Sigmoid colon (tissue), 4 donors: ENCODE data around the gene PSPH.

Experiments used
- EP300 ChIP-seq, 4 donors: sonication (generic); formaldehyde crosslinking; IDR thresholded peaks; one replicate each; pipeline ENCODE4 v1.6.1; 2017; ENCODE audit warnings: antibody characterized with exemption in 4 of 4
- POLR2A ChIP-seq, 2 donors: fragments of 450-650 bp; IDR thresholded peaks; one replicate each; pipeline ENCODE4 v1.6.1; 2016; ENCODE audit warnings: antibody characterized with exemption in 2 of 2, mild to moderate bottlenecking in 2 of 2, moderate library complexity in 2 of 2
- POLR2AphosphoS5 ChIP-seq, 4 donors: sonication (generic); formaldehyde crosslinking; IDR thresholded peaks; one replicate each; pipeline ENCODE4 v1.6.1; 2017; ENCODE audit warnings: antibody characterized with exemption in 4 of 4

DNA sequence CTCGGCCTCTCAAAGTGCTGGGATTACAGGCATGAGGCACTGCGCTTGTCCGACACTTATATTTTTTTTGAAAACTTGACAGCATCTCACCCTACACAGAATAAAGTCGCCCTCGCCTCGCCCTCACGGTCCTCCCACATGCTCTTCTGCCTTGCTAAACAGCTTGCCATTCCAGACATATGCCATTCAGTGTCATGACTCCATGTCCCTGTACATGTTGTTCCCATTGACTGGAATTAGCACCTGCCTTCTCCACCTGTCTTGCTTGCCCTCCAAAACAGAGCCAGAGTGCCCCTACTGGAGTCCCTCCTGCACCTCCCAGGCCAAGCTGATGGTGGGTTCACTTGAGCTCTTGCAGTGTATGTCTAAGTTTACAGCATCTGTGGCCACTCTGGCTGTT, 80.7 kb downstream of the PSPH start:
- no peak for TF ChIP-seq POLR2AphosphoS5 (IDR thresholded peaks at IDR 0.05)
- TF ChIP-seq EP300 (IDR thresholded peaks at IDR 0.05): no peak
- no peak for TF ChIP-seq POLR2A (IDR thresholded peaks at IDR 0.05)
